HL-60 (cell line): ENCODE measurements around the gene MAFB.

Experiments used
- DNase-seq, 2 experiments: peaks; one replicate each; pipeline ENCODE4 v3.0.0-alpha.2; 2010 to 2020; ENCODE audit warnings: low read depth in 1 of 2, low spot score in 1 of 2
- H3K27ac ChIP-seq: fragments of 250-450 bp; sonication (Bioruptor Pico); replicated peaks from 2 replicates; pipeline ENCODE4 v1.5.1; 2020; ENCODE audit warnings: mild to moderate bottlenecking, moderate library complexity
- H3K27me3 ChIP-seq: fragments of 250-450 bp; sonication (Bioruptor Pico); 2 replicates; pipeline ENCODE4 v1.5.1; 2021; ENCODE audit warnings: mild to moderate bottlenecking, moderate library complexity; ENCODE audit not compliant: insufficient read depth, poor library complexity, severe bottlenecking
- H3K4me3 ChIP-seq: replicated peaks from 2 replicates; pipeline ENCODE4 v1.5.1; 2011; ENCODE audit warnings: mild to moderate bottlenecking, control low read depth, low read length; ENCODE audit not compliant: insufficient read depth
- CTCF ChIP-seq: IDR thresholded peaks from one replicate; pipeline ENCODE4 v1.5.1; 2011; ENCODE audit warnings: low read length, control low read depth, inconsistent platforms; ENCODE audit not compliant: insufficient read depth
- GABPA ChIP-seq: IDR thresholded peaks from 2 replicates; pipeline ENCODE4 v1.6.1; 2012; ENCODE audit warnings: low read depth
- POLR2AphosphoS5 ChIP-seq: IDR thresholded peaks from 2 replicates; pipeline ENCODE4 v1.6.1; 2012; ENCODE audit warnings: low read depth
- REST ChIP-seq: IDR thresholded peaks from 2 replicates; pipeline ENCODE4 v1.6.1; 2012; ENCODE audit warnings: low read depth; ENCODE audit not compliant: insufficient replicate concordance
- SPI1 ChIP-seq: IDR thresholded peaks from 2 replicates; pipeline ENCODE4 v1.6.1; 2012; ENCODE audit warnings: low read depth, mild to moderate bottlenecking, borderline replicate concordance

MAFB gene

GRCh38 chr20:40703975-40704530, 15.0 kb upstream of the MAFB start:
- no peak overlapping the region for H3K27ac ChIP-seq
- TF ChIP-seq GABPA (no peak), REST (no peak), POLR2AphosphoS5 (no peak), CTCF (no peak), SPI1 (no peak)
- no peak for DNase-seq

GRCh38 chr20:40702504-40702903, 13.5 kb upstream of the MAFB start:
- DNase-seq: no peak

More at GRCh38 chr20:40703975-40704530, 15.0 kb upstream of the MAFB start:
- Histone ChIP-seq H3K27me3 (peaks cover 5% of the 10 kb centered on the region), H3K4me3 (no peak overlapping the region)

More at GRCh38 chr20:40702504-40702903, 13.5 kb upstream of the MAFB start:
- H3K4me3 ChIP-seq: no peak overlapping the region
- TF ChIP-seq SPI1 (no peak), GABPA (no peak), REST (no peak), POLR2AphosphoS5 (no peak), CTCF (no peak)
- peaks cover under 1% of the 10 kb centered on the region for H3K27me3 ChIP-seq
- H3K27ac ChIP-seq: no peak overlapping the region
